Activated CD4-positive, CD25-positive, alpha-beta regulatory T cell treated with anti-CD3 and anti-CD28 coated beads, Interleukin-2, amount 50 U/mL, for 72 hours (primary cell): ENCODE measurements around the gene ZNF628.

Source experiments
- DNase-seq: peaks from one replicate; pipeline ENCODE4 v3.0.0; 2021

Gene ZNF628

GRCh38 chr19:55530996-55531395 is 54.6 kb downstream of the ZNF628 start:
- no peak for DNase-seq
